Brain microvascular endothelial cell (primary cell): Measurements from ENCODE around the gene FAM72D.
A peak's percentile ranks its signal among the peaks of the same experiment; 100 is the strongest.
"Not testable (repeated sequence)": the region's sequence is repeated elsewhere in the genome, so short reads cannot be mapped to it uniquely, and the experiment has no call there.

Experiments
- DNase-seq: peaks from one replicate; pipeline ENCODE4 v3.0.0-alpha.2; 2020
- H3K27ac ChIP-seq: fragments of 250-450 bp; sonication (Bioruptor Pico); 2 replicates; pipeline ENCODE4 v1.5.1; 2020; ENCODE audit warnings: mild to moderate bottlenecking, moderate library complexity
- H3K27me3 ChIP-seq: fragments of 250-450 bp; sonication (Bioruptor Pico); replicated peaks from 2 replicates; pipeline ENCODE4 v1.5.1; 2020; ENCODE audit warnings: mild to moderate bottlenecking
- H3K36me3 ChIP-seq: fragments of 250-450 bp; sonication (Bioruptor Pico); replicated peaks from 2 replicates; pipeline ENCODE4 v1.5.1; 2020; ENCODE audit warnings: mild to moderate bottlenecking
- H3K4me3 ChIP-seq: 2 replicates; pipeline ENCODE4 v1.5.1; 2011; ENCODE audit warnings: low read depth, mild to moderate bottlenecking, control low read depth, low read length, moderate library complexity
- in situ Hi-C: cut with HindIII; loops from 2 replicates; pipeline ENCODE4 v1.10.0; 2017; ENCODE audit warnings: low sequenced_read_pairs, low pct_ligation_motif_present

The FAM72D gene

GRCh38 chr1:145155421-145155820 lies 59.6 kb downstream of the FAM72D start:
- DNase-seq, in situ Hi-C loops, H3K27ac ChIP-seq, H3K4me3 ChIP-seq, H3K27me3 ChIP-seq, H3K36me3 ChIP-seq: not testable (repeated sequence)

GRCh38 chr1:145155873-145156272 lies 60.1 kb downstream of the FAM72D start:
- DNase-seq, H3K36me3 ChIP-seq, H3K27me3 ChIP-seq, in situ Hi-C loops, H3K27ac ChIP-seq: not testable (repeated sequence)
- H3K4me3 ChIP-seq: peak overlapping the region; percentile 9

- peak overlapping the region; percentile 47 for H3K4me3 ChIP-seq
- peak; percentile 51 for DNase-seq
- H3K27ac ChIP-seq, H3K36me3 ChIP-seq, in situ Hi-C loops, H3K27me3 ChIP-seq: not testable (repeated sequence)
Measured at GRCh38 chr1:145156891-145157610, 61.3 kb downstream of the FAM72D start.

DNA sequence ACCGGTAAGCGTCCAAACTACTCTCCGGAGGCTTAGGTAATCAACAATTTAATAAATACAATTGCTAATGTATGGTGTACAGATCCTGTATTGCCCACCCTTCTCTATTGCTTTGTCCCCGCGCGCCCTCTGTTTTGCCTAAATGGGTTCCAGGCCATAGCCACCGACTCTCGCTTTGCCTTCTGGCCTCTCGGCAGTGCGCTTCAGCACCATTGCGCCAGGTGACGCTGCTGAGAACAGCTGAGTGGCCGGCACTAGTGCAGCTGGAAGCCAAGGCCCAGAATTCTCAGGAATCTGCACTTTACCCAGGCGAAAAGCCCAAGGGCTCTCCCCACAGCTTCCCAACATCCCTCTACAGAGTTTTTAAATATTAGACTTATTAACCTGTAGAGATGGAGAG lies 61.9 kb downstream of the FAM72D start:
- H3K4me3 ChIP-seq, in situ Hi-C loops, H3K36me3 ChIP-seq, H3K27ac ChIP-seq, H3K27me3 ChIP-seq, DNase-seq: not testable (repeated sequence)

DNA sequence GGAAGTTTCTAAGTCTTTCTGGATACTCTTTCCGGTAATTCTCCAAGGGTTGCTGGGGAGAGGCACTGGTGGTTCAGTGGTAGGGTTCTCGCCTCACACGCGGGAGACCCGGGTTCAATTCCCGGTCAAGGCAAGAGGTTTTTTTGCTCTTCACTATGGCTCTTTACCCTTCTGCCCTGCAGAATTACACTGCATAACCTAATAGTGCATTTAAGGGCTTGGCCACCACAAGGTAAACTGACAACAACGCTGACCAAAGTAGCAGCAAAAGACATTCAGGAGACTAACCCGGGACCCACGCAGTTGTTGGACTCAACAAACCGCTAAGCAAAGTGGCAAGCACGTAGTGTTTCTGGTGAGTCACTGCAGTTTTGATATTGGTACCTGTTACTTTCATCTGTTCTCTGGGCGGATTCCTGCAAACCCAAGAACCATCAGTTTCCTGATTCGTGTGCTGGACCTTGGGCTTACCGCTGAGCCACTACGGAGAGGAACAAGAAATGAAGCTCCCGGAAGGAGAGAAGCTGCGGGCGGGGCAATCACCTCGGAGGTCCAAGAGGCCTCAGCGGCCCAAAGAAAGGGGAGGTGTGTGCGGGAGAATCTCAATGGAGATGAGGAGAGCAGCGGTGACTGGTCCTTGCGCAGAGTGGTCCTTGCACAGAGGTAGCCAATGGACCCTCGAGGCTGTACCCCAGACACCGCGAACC lies 65.4 kb downstream of the FAM72D start:
- in situ Hi-C loops, H3K27me3 ChIP-seq, DNase-seq, H3K36me3 ChIP-seq, H3K27ac ChIP-seq, H3K4me3 ChIP-seq: not testable (repeated sequence)
